Nephron progenitor cell (in vitro differentiated cells): ENCODE measurements around the gene RSPRY1.

Source experiments
- DNase-seq: peaks from one replicate; pipeline ENCODE4 v3.0.0; 2021
- H3K27ac Mint-ChIP-seq: 2 replicates; pipeline ENCODE4 v1.8.0; 2021; ENCODE audit warnings: mild to moderate bottlenecking, moderate library complexity, mixed read lengths
- H3K27me3 Mint-ChIP-seq: 2 replicates; pipeline ENCODE4 v1.8.0; 2021; ENCODE audit warnings: mild to moderate bottlenecking, low read depth, mixed read lengths; ENCODE audit not compliant: poor library complexity
- H3K36me3 Mint-ChIP-seq: 2 replicates; pipeline ENCODE4 v1.8.0; 2021; ENCODE audit warnings: low read depth, mixed read lengths
- H3K4me1 Mint-ChIP-seq: 2 replicates; pipeline ENCODE4 v1.8.0; 2021; ENCODE audit warnings: mixed read lengths
- H3K4me3 Mint-ChIP-seq: 2 replicates; pipeline ENCODE4 v1.8.0; 2021; ENCODE audit warnings: mild to moderate bottlenecking, moderate library complexity, mixed read lengths
- H3K9me3 Mint-ChIP-seq: 2 replicates; pipeline ENCODE4 v1.8.0; 2021; ENCODE audit warnings: mild to moderate bottlenecking, moderate library complexity, mixed read lengths
- TF ChIP-seq, protein P1 (sequence below): fragments of 200-600 bp; sonication (generic); IDR thresholded peaks from 2 replicates; pipeline ENCODE4 v1.5.0; 2021; ENCODE audit warnings: antibody characterized with exemption

Gene RSPRY1

DNA sequence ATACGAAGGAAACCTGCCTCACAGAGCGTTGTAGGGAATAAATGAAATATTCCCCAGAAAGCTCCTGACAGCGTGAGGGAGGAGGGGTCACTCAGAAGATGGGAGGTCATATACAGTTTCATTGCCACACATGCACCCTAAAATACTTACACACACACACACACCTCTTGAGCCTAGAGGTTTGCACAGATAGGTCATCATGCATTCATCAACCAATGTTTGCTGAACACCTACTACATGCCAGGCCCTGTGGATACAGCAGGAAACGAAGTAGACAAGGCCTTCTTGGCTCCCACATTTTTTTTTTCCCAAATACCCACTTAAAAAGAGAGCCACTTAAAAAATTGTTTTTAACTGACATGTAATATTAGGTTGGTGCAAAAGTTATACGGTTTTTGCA, 99.2 kb downstream of the RSPRY1 start:
- no peak overlapping the region for H3K27ac Mint-ChIP-seq
- peaks cover 14% of the 10 kb centered on the region for H3K4me1 Mint-ChIP-seq
- no peaks in the 10 kb centered on the region for H3K36me3 Mint-ChIP-seq
- TF ChIP-seq, protein P1, sequence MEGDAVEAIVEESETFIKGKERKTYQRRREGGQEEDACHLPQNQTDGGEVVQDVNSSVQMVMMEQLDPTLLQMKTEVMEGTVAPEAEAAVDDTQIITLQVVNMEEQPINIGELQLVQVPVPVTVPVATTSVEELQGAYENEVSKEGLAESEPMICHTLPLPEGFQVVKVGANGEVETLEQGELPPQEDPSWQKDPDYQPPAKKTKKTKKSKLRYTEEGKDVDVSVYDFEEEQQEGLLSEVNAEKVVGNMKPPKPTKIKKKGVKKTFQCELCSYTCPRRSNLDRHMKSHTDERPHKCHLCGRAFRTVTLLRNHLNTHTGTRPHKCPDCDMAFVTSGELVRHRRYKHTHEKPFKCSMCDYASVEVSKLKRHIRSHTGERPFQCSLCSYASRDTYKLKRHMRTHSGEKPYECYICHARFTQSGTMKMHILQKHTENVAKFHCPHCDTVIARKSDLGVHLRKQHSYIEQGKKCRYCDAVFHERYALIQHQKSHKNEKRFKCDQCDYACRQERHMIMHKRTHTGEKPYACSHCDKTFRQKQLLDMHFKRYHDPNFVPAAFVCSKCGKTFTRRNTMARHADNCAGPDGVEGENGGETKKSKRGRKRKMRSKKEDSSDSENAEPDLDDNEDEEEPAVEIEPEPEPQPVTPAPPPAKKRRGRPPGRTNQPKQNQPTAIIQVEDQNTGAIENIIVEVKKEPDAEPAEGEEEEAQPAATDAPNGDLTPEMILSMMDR = no peak
- H3K27me3 Mint-ChIP-seq = peaks cover 76% of the 10 kb centered on the region
- peak overlapping the region; percentile 57 for H3K4me3 Mint-ChIP-seq
- DNase-seq = no peak
- peaks cover 2% of the 10 kb centered on the region for H3K9me3 Mint-ChIP-seq

DNA sequence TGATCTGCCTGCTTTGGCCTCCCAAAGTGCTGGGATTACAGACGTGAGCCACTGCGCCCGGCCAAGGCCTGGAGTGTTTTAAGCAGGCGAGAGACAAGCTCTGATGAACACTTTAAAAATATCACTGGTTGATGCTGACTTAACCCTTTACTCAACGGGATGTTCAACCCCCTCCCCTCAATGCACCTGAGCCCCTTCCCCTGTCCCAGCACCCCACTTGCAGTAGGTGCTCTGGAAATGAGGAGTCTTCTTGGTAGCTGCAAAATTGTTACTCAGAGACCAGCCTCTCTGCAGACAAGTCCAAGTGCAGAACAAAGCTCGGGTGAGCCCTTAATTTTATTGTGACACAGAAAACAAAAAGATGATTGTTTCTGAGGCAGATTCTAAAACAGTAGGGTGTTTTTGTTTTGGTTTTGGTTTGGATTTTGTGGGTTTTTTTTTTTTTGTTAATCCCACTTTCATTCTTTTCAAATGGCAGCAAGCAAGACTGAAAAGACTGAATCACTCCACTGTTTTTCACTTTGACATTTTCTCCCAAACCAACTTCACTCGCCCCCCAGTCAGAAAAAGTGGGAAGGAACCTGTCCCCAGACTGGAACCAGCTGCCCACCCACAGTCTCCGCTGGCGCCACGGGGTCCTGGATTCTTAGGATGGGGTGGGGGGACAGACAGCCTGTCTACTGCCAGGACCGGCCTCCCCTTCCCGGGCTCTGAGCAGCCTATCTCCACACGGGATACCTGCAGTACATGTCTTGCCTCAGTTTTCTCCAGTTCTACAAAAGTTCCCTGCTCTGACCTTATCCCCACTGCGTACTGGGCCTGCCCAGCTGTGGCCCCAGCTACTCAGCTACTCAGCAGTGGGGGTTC, 103.5 kb downstream of the RSPRY1 start:
- Mint-ChIP-seq H3K36me3 (no peaks in the 10 kb centered on the region), H3K27ac (peak overlapping the region; percentile 45), H3K27me3 (peaks cover 35% of the 10 kb centered on the region), H3K4me3 (peak overlapping the region; percentile 42), H3K4me1 (peaks cover 14% of the 10 kb centered on the region), H3K9me3 (peaks cover 4% of the 10 kb centered on the region)
- TF ChIP-seq, protein P1 = no peak
- DNase-seq = no peak
